Keratinocyte (primary cell): ENCODE data around the gene APPL2.

Experiments used
- EZH2 ChIP-seq: IDR thresholded peaks from one replicate; pipeline ENCODE4 v1.6.1; 2012; ENCODE audit warnings: inconsistent platforms, mild to moderate bottlenecking, low read length, moderate library complexity
- TF ChIP-seq, protein P1 (sequence below), 3 experiments: IDR thresholded peaks in 1 of 3; conservative IDR thresholded peaks in 1 of 3; optimal IDR thresholded peaks in 1 of 3; 2 replicates in 2 of 3; 3 replicates in 1 of 3; pipeline versions ENCODE3 to v1.5.1; 2011; ENCODE audit warnings: low read length in 3 of 3, mild to moderate bottlenecking in 3 of 3, moderate library complexity in 2 of 3, control low read depth in 1 of 3, inconsistent platforms in 1 of 3; ENCODE audit not compliant: insufficient read depth in 2 of 3; ENCODE audit errors: extremely low read depth in 1 of 3

- TF ChIP-seq, protein P1, sequence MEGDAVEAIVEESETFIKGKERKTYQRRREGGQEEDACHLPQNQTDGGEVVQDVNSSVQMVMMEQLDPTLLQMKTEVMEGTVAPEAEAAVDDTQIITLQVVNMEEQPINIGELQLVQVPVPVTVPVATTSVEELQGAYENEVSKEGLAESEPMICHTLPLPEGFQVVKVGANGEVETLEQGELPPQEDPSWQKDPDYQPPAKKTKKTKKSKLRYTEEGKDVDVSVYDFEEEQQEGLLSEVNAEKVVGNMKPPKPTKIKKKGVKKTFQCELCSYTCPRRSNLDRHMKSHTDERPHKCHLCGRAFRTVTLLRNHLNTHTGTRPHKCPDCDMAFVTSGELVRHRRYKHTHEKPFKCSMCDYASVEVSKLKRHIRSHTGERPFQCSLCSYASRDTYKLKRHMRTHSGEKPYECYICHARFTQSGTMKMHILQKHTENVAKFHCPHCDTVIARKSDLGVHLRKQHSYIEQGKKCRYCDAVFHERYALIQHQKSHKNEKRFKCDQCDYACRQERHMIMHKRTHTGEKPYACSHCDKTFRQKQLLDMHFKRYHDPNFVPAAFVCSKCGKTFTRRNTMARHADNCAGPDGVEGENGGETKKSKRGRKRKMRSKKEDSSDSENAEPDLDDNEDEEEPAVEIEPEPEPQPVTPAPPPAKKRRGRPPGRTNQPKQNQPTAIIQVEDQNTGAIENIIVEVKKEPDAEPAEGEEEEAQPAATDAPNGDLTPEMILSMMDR (optimal IDR thresholded peaks at IDR 0.05 in 1 of 3, IDR thresholded peaks at IDR 0.05 in 1 of 3, conservative IDR thresholded peaks at IDR 0.05 in 1 of 3; ENCODE audit: extremely low read depth in 1 of 3, insufficient read depth in 2 of 3, low read length in 3 of 3): no peak
- TF ChIP-seq EZH2: no peak
Observed at GRCh38 chr12:105189293-105189692, 46.7 kb downstream of the APPL2 start.
